Subcutaneous adipose tissue (tissue), 4 donors: ENCODE data around the gene CFAP119. TPM values are rescaled to one million over a fixed set of nuclear protein-coding genes. Genes with fewer than 3 reads are reported as not detected.

ENCODE experiments used
- CTCF ChIP-seq: fragments of 450-650 bp; IDR thresholded peaks from one replicate; pipeline ENCODE4 v1.5.1; 2016; ENCODE audit warnings: low read depth, mild to moderate bottlenecking, control low read depth, antibody characterized with exemption, moderate library complexity
- total RNA-seq, 4 donors: library from RNA; depleted of rRNA; stranded (reverse); fragments of >200 nt; gene quantifications; one replicate each; pipeline ENCODE4 v1.1.0, GENCODE V29; 2016

The CFAP119 gene
- total RNA-seq, 4 donors from 2014 or later = 1.9 to 6.2 (median 2.7) TPM; not detected in 1

- no peak for TF ChIP-seq CTCF
Measured at GRCh38 chr16:30784215-30784614, 22.4 kb upstream of the CFAP119 start.

- no peak for TF ChIP-seq CTCF
Measured at GRCh38 chr16:30783280-30784109, 21.6 kb upstream of the CFAP119 start.

- no peak for TF ChIP-seq CTCF
Measured at GRCh38 chr16:30782486-30783279, 20.8 kb upstream of the CFAP119 start.

GRCh38 chr16:30780549-30780948 lies 18.7 kb upstream of the CFAP119 start:
- TF ChIP-seq CTCF = no peak

GRCh38 chr16:30780021-30780420 lies 18.2 kb upstream of the CFAP119 start:
- no peak for TF ChIP-seq CTCF

- no peak for TF ChIP-seq CTCF
Measured at GRCh38 chr16:30779596-30779995, 17.7 kb upstream of the CFAP119 start.

- TF ChIP-seq CTCF = no peak
Measured at GRCh38 chr16:30778549-30779244, 16.8 kb upstream of the CFAP119 start.
